ENCODE measurements around the gene SLC66A2. TPM values are rescaled to one million over a fixed set of nuclear protein-coding genes. Genes with fewer than 3 reads are reported as not detected.

Gene SLC66A2
- total RNA-seq, 4 donors from 2014 or later: 56.5 to 183 (median 92.9) TPM

DNA sequence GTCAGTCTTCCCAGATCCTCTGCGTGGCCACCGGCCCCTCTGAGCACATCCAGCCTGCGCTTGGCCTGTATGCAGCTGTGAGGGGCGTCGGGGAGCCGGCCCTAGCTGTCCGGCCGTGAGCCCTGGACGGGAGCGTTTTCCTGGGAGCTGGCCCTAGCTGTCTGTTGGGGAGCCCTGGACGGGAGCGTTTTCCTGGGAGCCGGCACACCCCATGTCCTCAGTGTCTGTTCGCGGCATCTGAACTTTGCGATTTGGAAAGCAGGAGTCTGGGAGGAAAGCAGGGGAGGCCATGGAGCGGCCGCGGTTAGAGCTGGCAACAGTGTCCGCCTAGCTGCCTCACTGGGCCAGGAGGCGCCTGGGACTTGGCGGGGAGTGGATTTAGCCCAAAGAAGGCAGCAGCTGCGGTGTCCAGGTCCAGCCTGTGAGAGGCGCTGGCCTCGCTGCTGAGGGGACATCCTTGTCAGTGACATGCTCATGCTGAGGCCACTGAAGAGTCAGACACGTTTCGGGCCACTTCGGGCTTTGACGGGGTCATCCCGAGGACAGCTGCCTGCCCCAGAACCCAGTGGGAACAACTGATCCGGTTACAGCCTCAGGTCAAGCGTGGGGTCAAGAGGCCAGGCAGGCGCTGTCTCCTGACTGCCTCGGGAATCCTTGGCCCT lies 77.9 kb downstream of the SLC66A2 start:
- Histone ChIP-seq H3K36me3 (no peaks in the 10 kb centered on the region), H3K4me1 (no peaks in the 10 kb centered on the region), H3K4me3 (no peak overlapping the region), H3K27me3 (peaks cover 14% of the 10 kb centered on the region), H3K27ac (no peak overlapping the region), H3K9me3 (no peaks in the 10 kb centered on the region)
- TF ChIP-seq POLR2AphosphoS5 (IDR thresholded peaks at IDR 0.05): no peak
- no peak for TF ChIP-seq POLR2A (IDR thresholded peaks at IDR 0.05)
- TF ChIP-seq, protein P1, sequence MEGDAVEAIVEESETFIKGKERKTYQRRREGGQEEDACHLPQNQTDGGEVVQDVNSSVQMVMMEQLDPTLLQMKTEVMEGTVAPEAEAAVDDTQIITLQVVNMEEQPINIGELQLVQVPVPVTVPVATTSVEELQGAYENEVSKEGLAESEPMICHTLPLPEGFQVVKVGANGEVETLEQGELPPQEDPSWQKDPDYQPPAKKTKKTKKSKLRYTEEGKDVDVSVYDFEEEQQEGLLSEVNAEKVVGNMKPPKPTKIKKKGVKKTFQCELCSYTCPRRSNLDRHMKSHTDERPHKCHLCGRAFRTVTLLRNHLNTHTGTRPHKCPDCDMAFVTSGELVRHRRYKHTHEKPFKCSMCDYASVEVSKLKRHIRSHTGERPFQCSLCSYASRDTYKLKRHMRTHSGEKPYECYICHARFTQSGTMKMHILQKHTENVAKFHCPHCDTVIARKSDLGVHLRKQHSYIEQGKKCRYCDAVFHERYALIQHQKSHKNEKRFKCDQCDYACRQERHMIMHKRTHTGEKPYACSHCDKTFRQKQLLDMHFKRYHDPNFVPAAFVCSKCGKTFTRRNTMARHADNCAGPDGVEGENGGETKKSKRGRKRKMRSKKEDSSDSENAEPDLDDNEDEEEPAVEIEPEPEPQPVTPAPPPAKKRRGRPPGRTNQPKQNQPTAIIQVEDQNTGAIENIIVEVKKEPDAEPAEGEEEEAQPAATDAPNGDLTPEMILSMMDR (IDR thresholded peaks at IDR 0.05): no peak
- no peak for TF ChIP-seq EP300 (IDR thresholded peaks at IDR 0.05; ENCODE audit: low read depth)
- 62% methylated on average over 28 of the region's 34 CpGs; no CpG with 5 or more reads in 1 of the 2 donors for WGBS, 2 donors (ENCODE audit: low coverage in 1 of 2)
- no peak for DNase-seq
- intact Hi-C loops (cut with DNase I; ENCODE audit: low total_unique reads): no loop called here
- in situ Hi-C loops (cut with MboI; ENCODE audit: low pct_ligation_motif_present in 1 of 4, low pct_unique_long_range_greater_than_20kb in 1 of 4, low sequenced_read_pairs in 3 of 4): no loop called here

DNA sequence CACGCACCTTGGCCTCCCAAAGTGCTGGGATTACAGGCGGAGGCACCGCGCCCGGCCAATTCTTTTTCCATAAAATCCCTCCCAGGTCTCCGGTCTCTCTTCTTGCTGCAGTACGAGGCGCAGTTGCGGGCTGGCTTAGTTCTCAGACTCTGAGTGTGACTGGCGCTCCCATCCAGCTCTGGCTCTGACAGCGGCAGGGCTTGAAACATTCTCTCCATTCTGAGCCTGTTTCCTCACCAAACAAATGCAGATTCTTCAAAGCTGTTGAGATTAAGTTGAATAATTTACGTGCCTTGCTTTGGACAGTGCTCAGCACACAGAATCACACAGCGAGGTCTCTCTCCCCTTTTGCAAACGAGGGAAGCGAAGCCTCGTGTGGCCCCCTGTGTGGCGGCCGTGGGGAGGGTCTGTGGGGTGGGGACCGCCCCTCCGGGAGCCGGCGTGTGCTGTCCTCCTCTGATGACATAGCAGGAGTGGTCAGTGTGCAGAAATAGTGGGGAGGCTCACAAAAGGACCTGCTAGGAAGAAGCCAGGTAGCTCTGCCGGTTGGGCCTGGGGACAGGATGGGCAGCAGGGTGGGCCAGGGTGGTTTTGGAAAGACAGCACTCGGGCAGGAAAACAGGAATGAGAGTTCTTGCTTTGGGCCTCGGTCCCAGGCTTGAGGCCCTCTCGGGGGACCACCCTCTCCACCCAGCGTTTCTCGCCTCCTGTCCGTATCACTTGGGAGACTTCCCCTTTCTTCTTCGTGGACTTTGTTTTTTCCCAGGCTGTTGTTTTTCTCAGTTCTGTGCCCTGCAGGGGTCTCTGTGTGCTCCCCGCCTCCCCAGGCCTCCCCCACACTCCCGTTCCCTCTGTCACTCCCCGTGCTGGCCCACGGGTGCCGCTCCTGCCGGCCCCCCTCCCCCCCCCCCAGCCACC lies 78.7 kb downstream of the SLC66A2 start:
- H3K27me3 ChIP-seq: peaks cover 14% of the 10 kb centered on the region
- no peak for DNase-seq
- no peak for TF ChIP-seq EP300 (IDR thresholded peaks at IDR 0.05; ENCODE audit: low read depth)
- TF ChIP-seq, protein P1 (IDR thresholded peaks at IDR 0.05): no peak
- TF ChIP-seq POLR2AphosphoS5 (IDR thresholded peaks at IDR 0.05): no peak
- TF ChIP-seq POLR2A (IDR thresholded peaks at IDR 0.05): no peak
- H3K27ac ChIP-seq: no peak overlapping the region
- H3K36me3 ChIP-seq: no peaks in the 10 kb centered on the region
- in situ Hi-C loops (cut with MboI; ENCODE audit: low pct_ligation_motif_present in 1 of 4, low pct_unique_long_range_greater_than_20kb in 1 of 4, low sequenced_read_pairs in 3 of 4) (no loop called here), intact Hi-C loops (cut with DNase I; ENCODE audit: low total_unique reads) (no loop called here)
- H3K4me3 ChIP-seq: no peak overlapping the region
- no peaks in the 10 kb centered on the region for H3K4me1 ChIP-seq
- no peaks in the 10 kb centered on the region for H3K9me3 ChIP-seq
- WGBS, 2 donors (ENCODE audit: low coverage in 1 of 2): 29 to 42% methylated on average over 14 to 34 of the region's 36 CpGs

DNA sequence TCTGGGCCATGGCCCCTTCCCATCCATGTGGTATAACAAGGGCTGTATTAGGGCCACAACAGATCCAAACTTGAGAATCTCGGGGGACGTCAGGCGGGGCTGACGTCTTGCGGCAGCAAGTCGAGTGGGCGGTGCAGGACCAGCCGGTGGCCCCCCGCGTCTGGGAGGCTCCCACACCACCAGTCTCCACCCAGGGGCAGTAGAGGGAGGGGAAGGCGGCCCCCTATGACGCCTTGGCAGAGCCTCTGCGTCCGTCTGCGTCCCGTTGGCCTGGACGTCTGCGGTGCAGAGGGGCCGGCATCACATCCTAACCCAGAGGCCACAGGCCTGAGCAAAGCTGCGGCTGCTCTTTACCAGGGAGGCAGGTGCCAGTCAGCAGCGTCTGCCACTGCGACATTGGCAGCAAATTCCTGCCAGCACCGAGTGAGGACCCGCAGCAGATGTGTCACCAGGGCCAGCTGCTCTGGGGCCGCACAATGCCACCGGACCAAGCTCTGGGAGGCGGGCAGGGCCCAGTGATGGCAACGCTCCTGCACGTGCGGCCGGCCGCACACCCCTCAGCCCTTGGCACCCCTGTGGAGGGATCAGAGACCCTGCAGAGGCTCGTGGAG lies 79.9 kb downstream of the SLC66A2 start:
- 83% methylated on average over 27 of the region's 33 CpGs; no CpG with 5 or more reads in 1 of the 2 donors for WGBS, 2 donors (ENCODE audit: low coverage in 1 of 2)
- in situ Hi-C loops (cut with MboI; ENCODE audit: low pct_ligation_motif_present in 1 of 4, low pct_unique_long_range_greater_than_20kb in 1 of 4, low sequenced_read_pairs in 3 of 4) (no loop called here), intact Hi-C loops (cut with DNase I; ENCODE audit: low total_unique reads) (no loop called here)
- DNase-seq: no peak
- H3K4me3 ChIP-seq: no peak overlapping the region
- H3K27me3 ChIP-seq: peaks cover 14% of the 10 kb centered on the region
- H3K27ac ChIP-seq: no peak overlapping the region
- TF ChIP-seq EP300 (IDR thresholded peaks at IDR 0.05; ENCODE audit: low read depth): no peak
- no peak for TF ChIP-seq POLR2AphosphoS5 (IDR thresholded peaks at IDR 0.05)
- no peaks in the 10 kb centered on the region for H3K36me3 ChIP-seq
- no peaks in the 10 kb centered on the region for H3K9me3 ChIP-seq
- H3K4me1 ChIP-seq: no peaks in the 10 kb centered on the region

DNA sequence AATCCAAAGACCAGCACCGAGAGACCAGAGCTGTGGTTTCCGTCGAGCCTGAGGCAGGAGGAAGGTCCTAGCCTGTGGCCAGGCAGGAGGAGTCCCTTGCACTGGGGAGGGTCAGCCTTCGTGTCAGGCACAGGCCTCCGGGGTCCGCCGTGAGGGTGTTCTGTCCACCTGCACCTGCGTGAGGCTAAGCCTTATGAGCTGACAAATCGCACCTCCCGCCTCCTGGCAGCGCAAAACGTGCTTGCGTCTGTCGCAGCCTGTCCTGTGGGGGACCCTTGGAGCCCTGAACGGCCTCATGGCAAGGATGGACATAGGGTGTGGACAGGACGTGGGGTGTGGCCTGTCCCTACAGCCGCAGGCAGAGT lies 80.4 kb downstream of the SLC66A2 start:
- Histone ChIP-seq H3K4me1 (no peaks in the 10 kb centered on the region), H3K27me3 (peaks cover 14% of the 10 kb centered on the region), H3K27ac (no peak overlapping the region), H3K4me3 (no peak overlapping the region), H3K9me3 (no peaks in the 10 kb centered on the region), H3K36me3 (no peaks in the 10 kb centered on the region)
- intact Hi-C loops (cut with DNase I; ENCODE audit: low total_unique reads) (no loop called here), in situ Hi-C loops (cut with MboI; ENCODE audit: low pct_ligation_motif_present in 1 of 4, low pct_unique_long_range_greater_than_20kb in 1 of 4, low sequenced_read_pairs in 3 of 4) (no loop called here)
- no peak for DNase-seq
- TF ChIP-seq POLR2AphosphoS5 (IDR thresholded peaks at IDR 0.05) (no peak), EP300 (IDR thresholded peaks at IDR 0.05; ENCODE audit: low read depth) (no peak), POLR2A (IDR thresholded peaks at IDR 0.05) (no peak)
- TF ChIP-seq, protein P1 (IDR thresholded peaks at IDR 0.05): no peak
- WGBS, 2 donors (ENCODE audit: low coverage in 1 of 2): 84% methylated on average over 17 of the region's 17 CpGs; no CpG with 5 or more reads in 1 of the 2 donors

Measured in transverse colon (tissue), 4 donors.